Superior temporal gyrus (tissue), 1 donor: ENCODE data around the gene KTI12.
"Not testable (repeated sequence)": the region's sequence is repeated elsewhere in the genome, so short reads cannot be mapped to it uniquely, and the experiment has no call there.

Experiments used
- DNase-seq: peaks from one replicate; pipeline ENCODE4 v3.0.0-alpha.2; 2016; ENCODE audit errors: extremely low spot score

Gene KTI12

DNA sequence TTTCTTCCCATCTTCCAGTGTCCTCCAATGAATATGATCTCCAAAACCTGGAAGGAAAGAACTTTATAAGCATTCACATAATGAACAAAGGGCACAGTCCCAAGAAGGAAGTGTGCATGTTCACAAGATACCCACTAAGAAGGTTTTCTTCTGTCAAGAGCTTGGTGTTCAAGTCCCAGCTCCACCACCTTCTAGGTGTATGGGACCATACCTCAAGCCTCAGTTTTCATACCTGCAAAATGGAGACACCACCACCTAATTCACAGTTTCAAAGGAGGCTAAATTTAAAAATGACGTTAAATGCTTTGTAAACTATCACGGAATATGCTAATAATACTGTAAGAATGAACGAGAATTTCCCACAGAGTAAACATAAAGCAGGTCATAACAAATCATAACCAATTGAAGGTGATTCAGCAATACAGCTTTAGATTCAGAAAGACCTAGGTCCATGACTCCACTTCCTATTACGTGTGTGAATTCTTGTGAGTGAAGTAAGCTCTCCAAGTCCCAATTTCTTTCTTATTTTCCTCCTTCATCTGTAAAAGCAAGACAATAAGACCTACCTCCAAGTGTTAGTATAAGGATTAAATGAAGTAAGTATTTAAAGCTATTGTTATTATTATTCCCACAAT lies 8.1 kb upstream of the KTI12 start:
- DNase-seq, result no peak

DNA sequence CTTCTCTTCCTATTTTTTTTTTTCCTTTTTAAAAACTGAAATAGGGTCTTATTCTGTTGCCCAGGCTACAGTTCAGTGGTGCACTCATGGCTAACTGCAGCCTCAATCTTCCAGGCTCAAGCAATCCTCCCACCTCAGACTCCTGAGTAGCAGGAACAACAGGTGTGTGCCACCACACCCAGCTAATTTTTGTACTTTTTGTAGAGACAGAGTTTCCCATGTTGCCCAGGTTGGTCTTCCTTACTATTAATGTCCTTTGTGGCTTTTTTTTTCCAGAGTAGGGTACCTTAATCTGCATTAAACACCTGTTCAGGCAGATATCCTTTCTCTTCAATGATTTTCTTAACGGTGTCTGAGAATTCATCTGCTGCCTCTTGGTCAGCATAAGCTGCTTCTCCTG lies 4.3 kb upstream of the KTI12 start:
- DNase-seq, result no peak

DNA sequence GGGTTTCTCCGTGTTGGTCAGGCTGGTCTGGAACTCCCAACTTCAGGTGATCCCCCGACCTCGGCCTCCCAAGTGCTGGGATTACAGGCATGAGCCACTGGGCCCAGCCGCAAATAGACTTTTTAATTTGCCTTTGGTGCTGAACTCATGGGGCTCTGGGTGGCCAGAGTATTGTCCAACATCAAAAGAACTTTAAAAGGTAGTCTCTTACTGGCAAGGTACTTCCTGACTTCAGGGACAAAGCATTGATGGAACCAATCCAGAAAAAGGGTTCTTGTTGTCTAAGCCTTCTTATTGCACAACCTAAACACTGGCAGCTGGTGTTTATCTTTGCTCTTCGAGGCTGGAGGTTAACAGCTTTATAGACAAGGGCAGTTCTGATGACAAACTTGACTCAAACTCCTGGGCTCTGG lies 3.8 kb upstream of the KTI12 start:
- DNase-seq, result no peak

DNA sequence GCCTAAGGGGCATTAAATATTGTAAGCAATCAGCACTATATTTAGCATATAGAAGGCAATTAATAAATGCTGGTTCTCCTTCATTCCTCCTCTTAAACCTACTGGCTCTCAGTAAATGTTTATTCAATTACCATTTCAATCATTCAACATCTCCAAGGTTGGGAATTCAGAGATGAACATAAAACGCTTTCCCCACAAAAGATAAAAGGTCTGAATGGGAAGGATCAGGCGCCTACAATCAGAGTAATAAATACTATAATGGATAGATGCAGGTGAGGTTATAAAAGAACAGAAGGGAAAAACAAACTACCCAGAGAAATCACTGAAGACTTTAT lies 407 bp upstream of the KTI12 start:
- DNase-seq, result no peak

DNA sequence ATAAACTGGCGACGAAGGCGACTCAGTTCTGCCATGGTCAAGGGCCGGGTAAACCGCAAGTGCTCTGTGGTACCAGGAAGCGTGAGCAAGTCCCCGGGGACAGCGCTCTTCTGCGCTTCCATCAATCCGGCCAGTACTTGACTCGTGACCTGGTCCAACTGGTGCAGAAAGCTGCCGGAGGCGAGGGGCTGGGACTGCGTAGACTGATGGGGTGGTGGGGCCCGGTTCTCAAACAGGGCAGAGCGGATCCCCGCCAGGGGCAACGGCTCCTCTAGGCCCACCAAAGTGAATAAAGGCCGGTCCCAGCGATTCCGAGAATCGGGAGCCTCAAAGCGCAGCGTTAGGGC lies 852 bp downstream of the KTI12 start:
- no peak for DNase-seq

DNA sequence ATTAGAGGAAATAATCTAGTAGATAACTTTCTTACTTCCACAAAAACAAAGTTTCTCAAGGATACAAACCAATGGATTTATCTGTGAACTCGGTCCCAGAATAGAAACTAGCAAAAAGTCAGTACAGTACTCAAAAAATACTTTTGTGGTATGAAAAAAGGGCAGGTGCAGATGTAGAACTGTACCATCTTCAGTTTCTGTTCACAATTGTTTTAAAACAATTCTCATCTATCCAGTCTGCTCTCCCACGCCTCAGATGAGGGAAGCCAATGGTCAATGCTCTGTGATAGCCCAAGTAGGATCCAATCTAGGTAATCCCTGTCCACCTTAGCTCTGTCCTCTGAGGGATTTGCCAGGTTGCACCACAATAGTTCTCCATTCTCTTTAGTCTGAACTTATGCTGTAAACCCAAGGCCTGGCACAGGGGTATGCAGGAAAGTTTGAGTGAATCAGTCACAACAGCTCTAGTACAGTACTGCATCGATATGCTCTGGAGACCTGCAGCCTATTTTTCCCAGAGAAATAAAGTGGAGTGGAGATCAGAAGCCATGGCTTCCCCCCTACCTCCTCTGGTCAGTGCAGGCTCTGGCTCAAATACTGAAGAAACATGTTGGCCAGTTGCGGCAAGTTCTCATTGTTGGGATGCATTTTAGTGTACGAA lies 1.4 kb downstream of the KTI12 start:
- no peak for DNase-seq

DNA sequence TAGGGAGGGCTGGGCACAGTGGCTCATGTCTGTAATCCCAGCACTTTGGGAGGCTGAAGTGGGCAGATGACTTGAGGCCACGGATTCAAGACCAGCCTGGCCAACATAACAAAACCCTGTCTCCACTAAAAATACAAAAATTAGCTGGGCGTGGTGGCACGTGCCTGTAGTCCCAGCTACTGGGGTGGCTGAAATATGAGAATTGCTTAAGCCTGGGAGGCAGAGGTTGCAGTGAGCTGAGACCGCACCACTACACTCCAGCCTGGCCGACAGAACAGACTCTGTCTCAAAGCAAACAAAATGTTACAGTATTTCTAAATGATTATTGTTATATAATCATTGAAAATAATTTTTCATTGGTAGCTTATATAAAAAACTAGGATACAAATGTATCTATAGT lies 4.8 kb downstream of the KTI12 start:
- not testable (repeated sequence) for DNase-seq

DNA sequence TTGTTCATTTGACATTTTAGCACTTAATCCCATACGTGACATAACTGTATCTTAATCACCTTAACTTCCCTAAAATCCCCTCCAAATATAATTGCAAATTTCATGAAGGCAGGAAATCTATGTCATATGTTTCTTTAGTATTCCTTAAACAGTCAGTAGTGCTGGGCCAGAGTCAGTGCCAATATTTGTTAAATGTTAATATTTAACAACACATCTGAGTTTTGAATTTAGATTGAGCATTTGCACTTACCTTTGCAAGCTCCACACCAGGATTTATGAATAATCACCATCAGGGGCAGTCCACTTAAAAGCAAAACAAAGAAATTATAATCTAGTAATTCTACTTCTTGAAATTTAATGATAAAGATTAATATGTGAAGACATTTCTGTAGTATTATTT lies 5.3 kb downstream of the KTI12 start:
- DNase-seq, result no peak

DNA sequence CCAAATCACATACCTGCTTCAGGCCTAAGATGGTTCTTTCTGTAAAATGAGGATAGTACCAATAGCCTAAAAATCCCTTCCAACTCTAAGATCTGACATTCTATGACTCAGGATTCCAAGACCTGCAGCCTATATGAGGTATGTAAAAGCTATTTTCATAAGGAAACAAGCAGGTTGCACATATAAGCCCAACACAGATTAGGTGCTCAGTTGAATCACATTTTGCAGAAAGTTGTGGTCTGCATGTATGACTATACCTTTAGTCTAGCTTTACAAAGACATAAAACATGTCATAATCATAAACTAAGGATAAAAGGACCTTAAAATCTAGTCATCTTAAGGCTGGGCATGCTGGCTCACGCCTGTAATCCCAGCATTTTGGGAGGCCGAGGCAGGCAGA lies 7.3 kb downstream of the KTI12 start:
- DNase-seq, result no peak

DNA sequence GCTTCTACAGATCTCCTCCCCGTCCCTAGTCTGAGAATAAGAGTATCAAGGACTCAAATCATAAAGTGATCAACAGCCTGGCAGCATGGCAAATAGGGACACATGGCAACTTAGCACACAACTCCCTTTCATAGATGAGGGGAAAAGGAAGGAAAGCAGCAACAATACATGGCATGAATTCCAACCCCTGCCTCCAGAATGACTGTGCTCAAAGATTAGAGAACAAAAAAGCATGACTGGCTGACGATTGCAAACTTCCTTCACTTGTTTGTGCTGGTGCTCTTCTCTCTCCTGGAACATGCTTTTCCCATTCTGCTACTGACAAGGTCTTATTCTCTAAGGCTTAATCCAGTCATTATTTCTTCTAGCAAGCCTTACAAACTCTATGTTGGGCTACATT lies 11.5 kb downstream of the KTI12 start:
- no peak for DNase-seq

DNA sequence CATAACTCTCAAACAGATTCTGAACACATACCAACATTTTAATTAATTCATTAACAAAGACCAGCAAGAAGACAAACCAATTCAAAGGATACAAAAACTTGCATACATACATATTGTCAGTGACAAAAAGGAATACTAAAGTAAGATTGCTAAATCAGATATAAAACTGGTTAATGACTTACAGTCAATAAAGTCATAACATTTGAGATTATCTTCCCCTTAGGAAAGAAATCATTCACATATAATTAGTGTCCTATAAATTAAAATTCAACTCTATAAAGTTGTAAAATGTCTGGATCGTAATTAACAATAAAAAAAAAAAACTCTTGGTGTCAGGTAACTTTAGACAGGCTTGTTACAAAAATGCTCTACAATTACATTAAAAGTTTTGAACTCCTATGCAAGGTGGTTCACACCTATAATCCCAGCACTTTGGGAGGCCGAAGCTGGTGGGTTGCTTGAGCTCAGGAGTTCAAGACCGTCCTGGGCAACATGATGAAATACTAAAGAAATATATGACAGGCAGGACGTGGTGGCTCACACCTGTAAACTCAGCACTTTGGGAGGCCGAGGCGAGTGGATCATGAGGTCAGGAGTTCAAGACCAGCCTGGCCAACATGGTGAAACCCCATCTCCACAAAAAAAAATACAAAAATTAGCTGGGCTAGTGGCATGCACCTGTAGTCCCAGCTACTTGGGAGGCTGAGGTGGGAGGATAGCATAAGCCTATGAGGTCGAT lies 25.4 kb downstream of the KTI12 start:
- DNase-seq, result no peak

DNA sequence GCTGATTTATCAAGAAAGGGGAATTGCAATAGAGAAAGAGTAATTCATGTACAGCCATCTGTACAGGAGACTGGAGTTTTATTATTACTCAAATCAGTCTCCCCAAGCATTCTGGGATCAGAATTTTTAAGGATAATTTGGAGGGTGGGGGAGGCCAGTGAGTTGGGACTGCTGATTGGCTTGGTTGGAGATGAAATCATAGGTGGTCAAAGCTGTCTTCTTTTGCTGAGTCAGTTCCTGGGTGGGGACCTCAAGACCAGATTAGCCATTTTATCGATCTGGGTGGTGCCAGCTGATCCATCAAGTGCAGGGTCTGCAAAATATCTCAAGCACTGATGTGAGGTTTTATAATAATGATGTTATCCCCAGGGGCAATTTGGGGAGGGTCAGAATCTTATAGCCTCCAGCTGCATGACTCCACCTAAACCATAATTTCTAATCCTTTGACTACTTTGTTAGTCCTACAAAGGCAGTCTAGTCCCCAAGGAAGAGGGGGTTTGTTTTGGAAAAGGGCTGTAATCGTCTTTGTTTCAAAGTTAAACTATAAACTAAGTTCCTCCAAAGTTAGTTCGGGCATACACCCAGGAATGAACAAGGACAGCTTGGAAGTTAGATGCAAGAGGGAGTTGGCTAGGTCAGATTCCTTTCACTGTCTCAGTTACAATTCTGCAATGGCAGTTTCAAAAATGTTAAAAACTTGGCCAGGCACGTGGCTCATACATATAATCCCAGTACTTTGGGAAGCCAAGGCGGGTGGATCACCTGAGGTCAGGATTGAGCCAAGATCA lies 26.2 kb downstream of the KTI12 start:
- no peak for DNase-seq

DNA sequence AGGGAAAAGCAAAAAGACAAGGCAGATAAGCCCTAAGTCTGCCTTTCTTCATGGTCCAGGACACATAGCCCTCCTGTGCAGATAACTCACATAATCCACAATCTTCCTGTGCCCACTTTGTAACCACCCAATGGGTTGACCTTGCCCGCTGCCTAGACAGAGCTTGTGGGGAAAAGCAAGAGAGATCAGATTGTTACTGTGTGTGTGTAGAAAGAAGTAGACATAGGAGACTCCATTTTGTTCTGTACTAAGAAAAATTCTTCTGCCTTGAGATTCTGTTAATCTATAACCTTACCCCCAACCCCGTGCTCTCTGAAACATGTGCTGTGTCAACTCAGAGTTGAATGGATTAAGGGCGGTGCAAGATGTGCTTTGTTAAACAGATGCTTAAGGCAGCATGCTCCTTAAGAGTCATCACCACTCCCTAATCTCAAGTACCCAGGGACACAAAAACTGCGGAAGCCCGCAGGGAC lies 27.5 kb downstream of the KTI12 start:
- DNase-seq, result not testable (repeated sequence)

DNA sequence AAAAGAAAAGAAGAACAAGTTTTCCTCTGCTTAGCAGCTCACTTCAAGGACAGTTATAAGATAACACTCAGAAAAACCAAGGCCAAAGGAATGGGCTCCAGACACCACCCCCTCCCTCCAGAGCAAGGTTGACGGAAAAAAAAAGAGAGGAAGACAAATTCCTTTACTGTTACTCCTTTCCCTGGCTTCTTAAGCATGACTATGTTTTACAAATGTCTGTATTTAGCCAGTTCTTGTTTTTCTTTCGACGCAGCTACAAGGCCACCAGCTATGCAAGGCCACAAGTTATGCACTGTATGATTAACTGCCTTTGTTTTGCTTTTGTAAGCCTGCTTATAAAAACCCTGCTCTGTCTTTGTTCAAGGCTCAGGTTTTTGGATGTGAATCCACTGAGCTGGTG lies 28.1 kb downstream of the KTI12 start:
- DNase-seq, result not testable (repeated sequence)

DNA sequence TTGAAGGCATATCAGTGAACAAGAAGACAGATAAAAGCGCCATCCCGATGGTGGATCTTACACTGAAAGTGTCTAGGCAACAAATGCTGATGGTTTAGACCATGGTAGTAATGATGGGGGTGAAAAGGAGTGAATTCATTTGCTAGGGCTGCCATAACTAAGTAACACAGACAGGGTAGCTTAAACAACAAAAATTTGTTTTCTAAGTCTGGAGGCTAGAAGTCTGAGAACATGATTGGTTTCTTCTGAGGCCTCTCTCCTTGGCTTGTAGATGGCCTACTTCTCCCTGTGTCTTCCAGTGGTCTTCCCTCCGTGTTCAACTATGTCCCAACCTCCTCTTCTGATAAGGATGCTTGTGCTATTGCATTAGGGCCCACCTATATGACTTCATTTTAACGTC lies 29.7 kb downstream of the KTI12 start:
- no peak for DNase-seq

DNA sequence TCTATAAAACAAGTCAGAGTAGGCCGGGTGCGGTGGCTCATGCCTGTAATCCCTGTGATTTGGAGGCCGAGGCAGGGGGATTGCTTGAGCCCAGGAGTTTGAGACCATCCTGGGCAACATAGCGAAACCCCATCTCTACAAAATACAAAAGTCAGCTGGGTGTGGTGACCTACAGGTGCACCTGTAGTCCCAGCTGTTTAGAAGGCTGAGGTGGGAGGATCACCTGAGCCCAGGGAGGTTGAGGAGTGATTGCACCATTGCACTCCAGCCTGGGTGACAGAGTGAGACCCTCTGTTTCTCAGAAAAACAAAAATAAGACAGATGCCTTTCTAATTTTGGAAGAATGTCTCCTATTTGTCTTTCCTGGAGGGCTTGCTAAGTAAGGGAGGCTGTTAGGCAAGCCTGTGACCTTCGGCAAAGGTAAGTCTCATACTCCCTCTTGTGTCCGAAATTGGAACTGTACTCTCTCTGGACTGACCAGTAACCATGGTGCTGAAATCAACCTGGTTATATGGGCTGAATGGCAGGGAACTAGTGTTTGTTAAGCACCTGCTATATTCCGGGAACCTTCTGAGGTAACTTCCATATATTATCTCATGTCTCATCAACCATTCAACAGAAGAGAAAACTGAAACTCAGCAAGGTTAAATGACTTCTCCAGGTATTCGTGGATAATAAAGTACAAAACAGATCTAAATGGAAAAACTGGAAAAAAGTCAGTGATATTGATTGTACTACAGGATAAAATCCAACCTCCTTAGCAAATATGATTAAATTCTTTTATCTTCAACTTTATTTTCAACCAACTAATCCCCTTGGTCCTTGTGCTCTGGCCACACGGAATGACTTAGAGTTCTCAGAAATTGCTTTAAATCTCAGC lies 31.3 kb downstream of the KTI12 start:
- DNase-seq, result peak; percentile 97

DNA sequence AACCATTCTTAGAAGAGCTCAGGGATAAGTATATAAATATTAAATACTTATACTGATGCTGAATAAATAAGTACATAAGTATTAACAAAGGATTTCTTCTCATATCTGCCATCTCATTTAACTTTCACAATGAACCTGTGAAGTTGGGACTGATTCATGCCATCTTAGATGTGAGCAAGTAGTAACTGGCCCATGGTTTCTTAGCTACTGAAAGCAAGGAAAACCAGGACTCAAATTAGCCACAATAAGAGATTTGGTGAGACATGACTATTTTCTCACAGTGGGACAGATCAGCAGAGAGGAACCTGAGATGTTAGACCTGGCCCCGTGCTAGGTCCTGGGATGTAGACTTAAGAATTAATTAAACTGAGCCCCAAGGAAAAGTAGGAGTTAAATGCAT lies 34.9 kb downstream of the KTI12 start:
- DNase-seq, result no peak

DNA sequence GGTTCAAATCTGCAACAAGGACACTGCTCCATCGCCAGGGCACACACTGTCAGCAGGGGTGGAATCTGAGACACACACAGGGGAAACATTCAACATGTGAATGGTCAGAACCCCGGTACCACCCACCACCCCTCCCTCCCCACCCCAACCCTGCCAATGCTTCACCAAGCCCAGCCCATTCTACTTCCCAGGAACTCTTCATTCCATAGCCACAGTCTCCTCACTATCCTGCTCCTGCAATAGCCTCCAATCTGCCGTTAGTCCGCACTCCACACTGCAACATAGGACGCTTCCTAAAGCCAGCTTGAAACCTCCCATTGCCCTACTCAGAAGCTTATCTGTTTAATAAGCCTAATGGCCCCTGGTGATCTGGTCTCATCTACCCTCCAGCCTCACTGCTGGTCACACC lies 35.6 kb downstream of the KTI12 start:
- DNase-seq, result no peak

DNA sequence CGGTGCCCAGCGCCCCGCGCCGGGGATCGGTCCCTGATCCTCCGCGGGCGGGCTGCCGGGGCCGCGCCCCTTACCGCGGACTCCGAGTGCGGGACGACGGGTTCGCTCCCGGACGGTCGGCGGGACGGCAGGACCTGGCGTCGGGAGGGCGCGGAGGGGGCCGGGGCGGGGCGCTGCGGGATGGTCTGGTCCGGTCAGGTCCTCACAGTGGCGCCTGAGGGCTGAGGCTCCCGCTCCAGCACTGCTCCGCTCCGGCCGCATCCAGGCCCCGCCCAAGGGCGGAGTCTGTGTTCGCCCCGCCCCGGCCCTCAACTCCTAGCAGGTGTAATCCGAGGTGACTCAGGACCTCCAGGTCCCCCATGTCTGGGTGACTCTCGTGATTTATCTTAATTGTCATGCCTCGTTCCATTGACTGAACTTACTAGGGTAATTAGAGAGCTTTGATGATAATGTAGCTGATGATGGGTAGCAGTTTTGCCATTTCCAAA lies 43.1 kb downstream of the KTI12 start, which contains the start of gene RAB3B:
RAB3B (minus strand) TSS at position 223 of the 488 bp plus-strand sequence. CDS start 13,583 bp downstream, outside the sequence.
- no peak for DNase-seq

DNA sequence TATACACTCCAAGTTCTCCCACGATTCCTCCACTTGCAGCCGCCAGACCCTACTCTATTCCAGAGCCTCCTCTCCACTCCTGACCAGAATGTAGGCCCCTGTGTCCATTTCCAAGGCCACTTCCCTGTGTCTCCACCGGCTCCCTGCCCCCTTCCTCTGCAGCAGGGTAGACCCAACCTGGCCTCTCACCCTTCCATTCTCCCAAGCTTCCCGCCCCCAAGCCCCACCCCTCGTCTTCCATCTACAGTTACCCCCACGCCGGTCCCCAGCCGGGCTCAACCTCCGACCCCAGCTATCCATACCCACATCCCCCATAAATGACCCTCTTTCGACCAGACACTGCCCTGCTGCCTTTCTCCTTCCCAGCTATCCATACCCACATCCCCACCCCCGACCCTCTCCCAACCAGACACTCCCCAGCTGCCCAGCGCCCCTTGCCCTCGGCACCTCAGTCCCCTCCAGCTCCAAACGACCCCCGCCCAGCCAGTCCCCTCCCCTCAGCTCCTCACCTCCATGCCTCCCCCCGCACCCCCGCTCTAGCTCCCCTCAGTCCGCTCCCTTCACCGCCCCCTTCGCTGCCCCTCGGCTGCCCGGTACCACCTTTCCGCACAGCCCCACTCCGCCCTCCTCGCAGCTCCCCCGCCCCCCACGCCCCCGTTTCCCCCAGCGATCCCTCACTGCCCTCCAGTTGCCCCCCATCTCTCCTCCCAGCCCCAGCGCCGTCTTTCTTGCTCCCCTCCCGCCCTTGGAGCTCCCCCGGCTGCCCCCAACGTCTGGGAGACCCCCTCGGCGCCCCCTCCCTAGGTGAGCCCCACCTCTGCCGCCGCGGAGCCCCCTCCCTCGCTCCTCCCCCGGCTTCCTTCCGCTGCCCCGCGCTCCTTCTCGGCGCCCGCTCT lies 43.8 kb downstream of the KTI12 start:
- DNase-seq, result no peak
